SK-N-SH (cell line): Measurements from ENCODE around the gene UMODL1. TPM values are rescaled to one million over a fixed set of nuclear protein-coding genes. Genes with fewer than 3 reads are reported as not detected.

Experiments used
- CTCF ChIA-PET: fragments of 300-600, 350-600 bp; formaldehyde crosslinking; extraction: SDS; loops from one replicate; lab custom pipeline; 2021; lab: Yijun Ruan, JAX
- POLR2A ChIA-PET: fragments of 350-600 bp; sonication (Branson Sonifier 250); formaldehyde crosslinking; extraction: SDS; loops from one replicate; lab custom pipeline; 2020; ENCODE audit warnings: antibody characterized with exemption, inconsistent platforms; lab: Yijun Ruan, JAX
- DNase-seq: peaks from one replicate; pipeline ENCODE4 v3.0.0; 2012
- H2AFZ ChIP-seq: fragments of 200-600 bp; sonication (generic); 2 replicates; pipeline ENCODE4 v1.8.1; 2016; ENCODE audit warnings: antibody characterized with exemption, mild to moderate bottlenecking, low read depth
- H3F3A ChIP-seq: fragments of 200-600 bp; sonication (generic); replicated peaks from 2 replicates; pipeline ENCODE3; 2016; ENCODE audit warnings: antibody characterized with exemption, mild to moderate bottlenecking; ENCODE audit not compliant: insufficient read depth
- H3K27ac ChIP-seq, 2 experiments: fragments of 200-500 bp in 1 of 2; fragments of 200-600 bp in 1 of 2; sonication (Bioruptor generic) in 1 of 2; sonication (generic), shearing (Covaris generic) in 1 of 2; 2 replicates each; pipeline versions ENCODE4 v1.5.1 to v1.6.1; 2014 to 2016; ENCODE audit warnings: low read depth in 2 of 2, inconsistent platforms in 1 of 2, low read length in 1 of 2, mild to moderate bottlenecking in 1 of 2, mixed read lengths in 1 of 2
- H3K27me3 ChIP-seq: fragments of 200-600 bp; sonication (generic), shearing (Covaris generic); 2 replicates; pipeline ENCODE4 v1.6.1; 2016; ENCODE audit warnings: mixed run types; ENCODE audit not compliant: insufficient read depth
- H3K36me3 ChIP-seq, 2 experiments: fragments of 200-500 bp in 1 of 2; fragments of 200-600 bp in 1 of 2; sonication (Bioruptor generic) in 1 of 2; sonication (generic) in 1 of 2; replicated peaks in 1 of 2; 2 replicates each; pipeline versions ENCODE3 to v1.5.1; 2014 to 2016; ENCODE audit warnings: low read length in 1 of 2, mild to moderate bottlenecking in 1 of 2; ENCODE audit not compliant: insufficient read depth in 2 of 2, control insufficient read depth in 1 of 2
- H3K4me1 ChIP-seq, 2 experiments: fragments of 200-500 bp in 1 of 2; fragments of 200-600 bp in 1 of 2; sonication (Bioruptor generic) in 1 of 2; sonication (generic), shearing (Covaris generic) in 1 of 2; 2 replicates each; pipeline versions ENCODE4 v1.5.1 to v1.6.1; 2014 to 2016; ENCODE audit warnings: low read depth in 1 of 2, low read length in 1 of 2, mixed run types in 1 of 2; ENCODE audit not compliant: insufficient read depth in 2 of 2, control insufficient read depth in 1 of 2
- H3K4me2 ChIP-seq: fragments of 200-600 bp; sonication (generic), shearing (Covaris generic); 2 replicates; pipeline ENCODE4 v1.6.1; 2017; ENCODE audit warnings: mixed run types
- H3K4me3 ChIP-seq, 2 experiments: fragments of 200-500 bp in 1 of 2; fragments of 200-600 bp in 1 of 2; sonication (Bioruptor generic) in 1 of 2; sonication (generic), shearing (Covaris generic) in 1 of 2; 2 replicates each; pipeline versions ENCODE4 v1.5.1 to v1.8.1; 2014 to 2016; ENCODE audit warnings: low read depth in 2 of 2, inconsistent platforms in 1 of 2, low read length in 1 of 2, mild to moderate bottlenecking in 1 of 2, mixed read lengths in 1 of 2, moderate library complexity in 1 of 2
- H3K79me2 ChIP-seq: fragments of 200-600 bp; sonication (generic); 2 replicates; pipeline ENCODE4 v1.8.1; 2017; ENCODE audit warnings: mild to moderate bottlenecking; ENCODE audit not compliant: insufficient read depth
- H3K9ac ChIP-seq: fragments of 200-600 bp; sonication (generic); 2 replicates; pipeline ENCODE4 v1.6.1; 2017; ENCODE audit warnings: mixed run types
- H3K9me2 ChIP-seq: fragments of 200-600 bp; sonication (generic); 2 replicates; pipeline ENCODE4 v1.6.1; 2017; ENCODE audit warnings: mixed run types
- H3K9me3 ChIP-seq: fragments of 200-600 bp; sonication (generic); 2 replicates; pipeline ENCODE4 v1.6.1; 2017; ENCODE audit warnings: mixed run types, mild to moderate bottlenecking, moderate library complexity
- H4K20me1 ChIP-seq: fragments of 200-600 bp; sonication (generic); 2 replicates; pipeline ENCODE4 v1.6.1; 2017; ENCODE audit warnings: mild to moderate bottlenecking, mixed run types; ENCODE audit not compliant: insufficient read depth
- CHD2 ChIP-seq: fragments of 150-350 bp; IDR thresholded peaks from 2 replicates; pipeline ENCODE4 v1.6.1; 2018; ENCODE audit warnings: low read length; ENCODE audit not compliant: partially characterized antibody
- CTCF ChIP-seq: fragments of 200-600 bp; sonication (generic); IDR thresholded peaks from 2 replicates; pipeline ENCODE4 v1.6.1; 2017; ENCODE audit warnings: antibody characterized with exemption, mild to moderate bottlenecking, moderate library complexity
- ELF1 ChIP-seq: IDR thresholded peaks from 2 replicates; pipeline ENCODE4 v1.4.0; 2012
- FOSL2 ChIP-seq: IDR thresholded peaks from 2 replicates; pipeline ENCODE4 v1.4.0; 2012; ENCODE audit warnings: low read depth, mild to moderate bottlenecking, moderate library complexity, borderline replicate concordance
- GABPA ChIP-seq: IDR thresholded peaks from 2 replicates; pipeline ENCODE4 v1.4.0; 2012; ENCODE audit warnings: low read depth, mild to moderate bottlenecking
- GATA2 ChIP-seq: sonication (generic); formaldehyde crosslinking; IDR thresholded peaks from 2 replicates; pipeline ENCODE4 v1.5.0; 2020; ENCODE audit warnings: mild to moderate bottlenecking, missing genetic modification reagents
- JUND ChIP-seq: IDR thresholded peaks from 2 replicates; pipeline ENCODE4 v1.4.0; 2012
- MAX ChIP-seq: IDR thresholded peaks from 2 replicates; pipeline ENCODE4 v1.4.0; 2012; ENCODE audit warnings: low read depth
- MXI1 ChIP-seq: IDR thresholded peaks from 2 replicates; pipeline ENCODE4 v1.6.1; 2012; ENCODE audit warnings: mild to moderate bottlenecking, low read depth, low read length, improper control_type of control experiment
- NFIC ChIP-seq: IDR thresholded peaks from 2 replicates; pipeline ENCODE4 v1.4.0; 2012; ENCODE audit warnings: borderline replicate concordance
- PBX3 ChIP-seq: IDR thresholded peaks from 2 replicates; pipeline ENCODE4; 2012
- POLR2AphosphoS5 ChIP-seq: IDR thresholded peaks from 2 replicates; pipeline ENCODE4 v1.6.1; 2012; ENCODE audit warnings: low read depth, low read length
- REST ChIP-seq: IDR thresholded peaks from 2 replicates; pipeline ENCODE4 v1.6.1; 2012; ENCODE audit warnings: mild to moderate bottlenecking, low read depth, low read length, moderate library complexity
- SIN3A ChIP-seq: IDR thresholded peaks from 2 replicates; pipeline ENCODE4 v1.6.1; 2012; ENCODE audit warnings: low read depth, mild to moderate bottlenecking, low read length, moderate library complexity, borderline replicate concordance
- TAF1 ChIP-seq: IDR thresholded peaks from 2 replicates; pipeline ENCODE4 v1.6.1; 2012; ENCODE audit warnings: low read depth, mild to moderate bottlenecking, low read length, moderate library complexity, borderline replicate concordance
- TCF12 ChIP-seq: IDR thresholded peaks from 2 replicates; pipeline ENCODE4 v1.4.0; 2012
- USF1 ChIP-seq: IDR thresholded peaks from 2 replicates; pipeline ENCODE4 v1.4.0; 2012; ENCODE audit warnings: low read depth, borderline replicate concordance
- USF2 ChIP-seq: fragments of 150-350 bp; IDR thresholded peaks from 2 replicates; pipeline ENCODE4 v1.6.1; 2017; ENCODE audit warnings: antibody characterized with exemption, low read length, low read depth, borderline replicate concordance
- YY1 ChIP-seq: IDR thresholded peaks from 2 replicates; pipeline ENCODE4 v1.4.0; 2012; ENCODE audit warnings: low read depth, mild to moderate bottlenecking
- WGBS: methylation state at CpG from one replicate; pipeline ENCODE4 v1.1.6; 2017; ENCODE audit warnings: low lambda C conversion rate; 5-methylcytosine and 5-hydroxymethylcytosine counted together
- polyA plus RNA-seq, 3 experiments: library from polyadenylated mRNA; depleted of rRNA; stranded (reverse); fragments of >200 nt; gene quantifications; 2 replicates each; pipeline ENCODE4 v1.2.3, GENCODE V29; 2012

Gene UMODL1
- polyA plus RNA-seq, 1 of the 3 experiments (the other 2 are of a cell fraction): not detected

- TF ChIP-seq REST (no peak), GATA2 (CRISPR knock-in tag) (no peak), POLR2AphosphoS5 (no peak)
Measured at GRCh38 chr21:42097274-42097673, 26.2 kb downstream of the UMODL1 start (continued).

- POLR2A ChIA-PET: no interaction called here
- H3K4me1 ChIP-seq: peaks cover 0 to 8% of the 10 kb centered on the region in 2 experiments; a peak in 2 of 4 replicates
- 19% methylated on average over 7 of the region's 8 CpGs for WGBS
Measured at GRCh38 chr21:42097860-42098454, 26.8 kb downstream of the UMODL1 start.

More at GRCh38 chr21:42097860-42098454, 26.8 kb downstream of the UMODL1 start:
- Histone ChIP-seq H3K36me3 (no peaks in the 10 kb centered on the region), H2AFZ (peak overlapping the region; percentile 52; the same call in 1 of the 2 replicates), H3K9ac (peak overlapping the region; percentile 52; the same call in 1 of the 2 replicates), H3K9me2 (no peaks in the 10 kb centered on the region), H3F3A (peaks cover 7% of the 10 kb centered on the region), H3K9me3 (no peaks in the 10 kb centered on the region), H3K27ac (peak overlapping the region in 1 of 2 experiments; percentile 88; a peak in 2 of 4 replicates)
- no peak for TF ChIP-seq CTCF
- TF ChIP-seq PBX3: peak; percentile 88
- TF ChIP-seq MAX: peak; percentile 69
- no peak for TF ChIP-seq USF1
- TF ChIP-seq ELF1: no peak
- TF ChIP-seq USF2: no peak
- no peak for TF ChIP-seq SIN3A
- TF ChIP-seq NFIC: no peak
- no peak for TF ChIP-seq MXI1
- TF ChIP-seq GABPA: no peak
- TF ChIP-seq FOSL2: peak; percentile 82
- peak; percentile 62 for TF ChIP-seq TCF12
- 0 out of 2 replicates have a peak, but pooled peaks have one; percentile 16 for TF ChIP-seq YY1
- no peak for TF ChIP-seq CHD2
- TF ChIP-seq TAF1: 0 out of 2 replicates have a peak, but pooled peaks have one; percentile 21
- TF ChIP-seq JUND: peak; percentile 82
- no peak for TF ChIP-seq GATA2 (CRISPR knock-in tag)
- TF ChIP-seq, all 33 proteins: peak for 7
- Histone ChIP-seq H3K79me2 (no peaks in the 10 kb centered on the region), H3K4me3 (no peak overlapping the region), H4K20me1 (no peaks in the 10 kb centered on the region), H3K4me2 (peak overlapping the region; percentile 58; the same call in 1 of the 2 replicates), H3K27me3 (no peaks in the 10 kb centered on the region)
- DNase-seq: no peak
- CTCF ChIA-PET: interaction anchor here (1.3 to 1.5 kb wide), 3 partner anchors 10 to 281 kb away, joined by 3 to 7 read pairs (median 3); no protein-coding TSS in a partner anchor
